Esophagus squamous epithelium (tissue), 4 donors: ENCODE measurements around the gene EXOC1L.

ENCODE experiments used
- POLR2A ChIP-seq, 4 donors: fragments of 450-650 bp; IDR thresholded peaks; one replicate each; pipeline ENCODE4 v1.6.1; 2017; ENCODE audit warnings: antibody characterized with exemption in 4 of 4, mild to moderate bottlenecking in 4 of 4, moderate library complexity in 3 of 4
- TF ChIP-seq, protein P1 (sequence below), 6 experiments: fragments of 450-650 bp in 4 of 6; fragments of 200-600 bp in 2 of 6; sonication (generic) in 2 of 6; IDR thresholded peaks; one replicate each; pipeline ENCODE4 v1.5.1; 2016 to 2019; ENCODE audit warnings: antibody characterized with exemption in 6 of 6, mild to moderate bottlenecking in 4 of 6, moderate library complexity in 4 of 6

DNA sequence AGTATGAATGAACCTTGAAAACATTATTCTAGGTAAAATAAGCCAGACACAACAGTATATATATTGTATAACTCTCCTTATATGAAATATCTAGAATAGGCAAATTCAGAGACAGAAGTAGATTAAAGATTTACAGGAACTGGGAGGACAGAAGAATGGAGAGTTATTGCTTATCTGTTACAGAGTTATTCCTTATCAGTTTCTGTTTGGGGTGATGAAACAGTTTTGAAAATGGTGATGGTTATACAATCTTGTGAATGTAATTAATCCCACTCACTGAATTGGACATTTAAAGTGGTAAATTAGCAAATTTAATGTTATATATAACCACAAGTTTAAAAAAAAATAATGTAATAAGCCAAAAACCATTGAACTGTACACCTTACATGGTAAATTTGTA lies 19.4 kb downstream of the EXOC1L start:
- TF ChIP-seq POLR2A (IDR thresholded peaks at IDR 0.05): no peak
- TF ChIP-seq, protein P1, sequence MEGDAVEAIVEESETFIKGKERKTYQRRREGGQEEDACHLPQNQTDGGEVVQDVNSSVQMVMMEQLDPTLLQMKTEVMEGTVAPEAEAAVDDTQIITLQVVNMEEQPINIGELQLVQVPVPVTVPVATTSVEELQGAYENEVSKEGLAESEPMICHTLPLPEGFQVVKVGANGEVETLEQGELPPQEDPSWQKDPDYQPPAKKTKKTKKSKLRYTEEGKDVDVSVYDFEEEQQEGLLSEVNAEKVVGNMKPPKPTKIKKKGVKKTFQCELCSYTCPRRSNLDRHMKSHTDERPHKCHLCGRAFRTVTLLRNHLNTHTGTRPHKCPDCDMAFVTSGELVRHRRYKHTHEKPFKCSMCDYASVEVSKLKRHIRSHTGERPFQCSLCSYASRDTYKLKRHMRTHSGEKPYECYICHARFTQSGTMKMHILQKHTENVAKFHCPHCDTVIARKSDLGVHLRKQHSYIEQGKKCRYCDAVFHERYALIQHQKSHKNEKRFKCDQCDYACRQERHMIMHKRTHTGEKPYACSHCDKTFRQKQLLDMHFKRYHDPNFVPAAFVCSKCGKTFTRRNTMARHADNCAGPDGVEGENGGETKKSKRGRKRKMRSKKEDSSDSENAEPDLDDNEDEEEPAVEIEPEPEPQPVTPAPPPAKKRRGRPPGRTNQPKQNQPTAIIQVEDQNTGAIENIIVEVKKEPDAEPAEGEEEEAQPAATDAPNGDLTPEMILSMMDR (IDR thresholded peaks at IDR 0.05): no peak
